Epithelial cell of esophagus (primary cell): ENCODE data around the gene BMPR2.
"Not testable (repeated sequence)": the region's sequence is repeated elsewhere in the genome, so short reads cannot be mapped to it uniquely, and the experiment has no call there.

ENCODE experiments used
- DNase-seq: peaks from one replicate; pipeline ENCODE4 v3.0.0; 2010; ENCODE audit warnings: low read depth
- H3K4me3 ChIP-seq: 2 replicates; pipeline ENCODE4 v1.5.1; 2011; ENCODE audit warnings: mild to moderate bottlenecking, low read length, control low read depth
- CTCF ChIP-seq: IDR thresholded peaks from 2 replicates; pipeline ENCODE4 v1.5.1; 2011; ENCODE audit warnings: low read depth, mild to moderate bottlenecking, low read length, control low read depth, inconsistent platforms; ENCODE audit not compliant: insufficient read depth; ENCODE audit errors: missing control alignments

The BMPR2 gene

GRCh38 chr2:202375033-202375608, 1.0 kb upstream of the BMPR2 start:
- peak overlapping the region; percentile 85 for H3K4me3 ChIP-seq
- no peak for TF ChIP-seq CTCF
- DNase-seq, result peak; percentile 59

GRCh38 chr2:202376460-202377206, 506 bp downstream of the BMPR2 start:
- TF ChIP-seq CTCF, result no peak
- H3K4me3 ChIP-seq, result peak overlapping the region; percentile 95
- peak; percentile 62 for DNase-seq

- TF ChIP-seq CTCF, result no peak
- peak overlapping the region; percentile 95 for H3K4me3 ChIP-seq
- peak; percentile 15 for DNase-seq
Observed at GRCh38 chr2:202377207-202377761, 1.2 kb downstream of the BMPR2 start.

- peak overlapping the region; percentile 95 for H3K4me3 ChIP-seq
- DNase-seq, result peak; percentile 7
- TF ChIP-seq CTCF, result no peak
Observed at GRCh38 chr2:202378001-202378400, 1.9 kb downstream of the BMPR2 start.

- TF ChIP-seq CTCF, result no peak
- H3K4me3 ChIP-seq, result peak overlapping the region; percentile 95
- DNase-seq, result no peak
Observed at GRCh38 chr2:202378662-202379358, 2.7 kb downstream of the BMPR2 start.

- H3K4me3 ChIP-seq, result no peak overlapping the region
- TF ChIP-seq CTCF, result no peak
- no peak for DNase-seq
Observed at GRCh38 chr2:202382684-202383083, 6.6 kb downstream of the BMPR2 start.

- DNase-seq, H3K4me3 ChIP-seq: not testable (repeated sequence)
Observed at GRCh38 chr2:202386495-202386894, 10.4 kb downstream of the BMPR2 start.
